ENCODE data around the gene GALNT2. TPM values are rescaled to one million over a fixed set of nuclear protein-coding genes. Genes with fewer than 3 reads are reported as not detected.

GALNT2 gene
- total and polyA plus RNA-seq, 2 of the 4 experiments (the other 2 are of a cell fraction), result 50.4 to 189 TPM

DNA sequence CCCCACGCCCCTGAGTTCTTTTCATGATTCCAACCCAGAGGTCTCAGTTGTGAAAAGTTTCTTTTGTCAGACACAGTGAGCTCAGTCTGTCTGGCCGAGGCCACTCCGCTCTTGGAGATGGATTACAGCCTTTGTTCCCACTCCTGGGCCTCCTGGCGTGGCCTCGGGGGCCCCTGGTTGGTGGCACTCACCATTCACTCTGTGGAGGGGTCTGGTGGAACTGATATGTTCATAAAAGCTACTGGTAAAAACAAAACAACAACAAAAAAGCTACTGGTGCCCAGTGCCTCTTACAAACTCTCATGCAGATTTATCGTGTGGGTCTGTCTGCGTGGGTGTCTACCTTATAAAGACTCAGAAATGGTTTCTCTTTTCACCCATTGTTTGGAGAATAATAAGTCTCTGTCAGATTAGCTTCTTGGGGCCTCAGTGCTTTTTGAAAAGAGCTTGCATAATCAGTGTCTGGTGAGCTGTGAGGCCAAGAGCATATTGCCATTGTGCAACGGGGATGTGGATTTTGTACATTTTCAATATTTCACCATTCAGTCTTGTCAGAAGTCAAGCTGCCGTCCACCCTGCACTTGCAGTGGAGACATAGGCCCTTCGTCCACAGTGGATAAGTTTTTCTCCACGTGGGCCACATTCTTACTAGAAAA, 86.7 kb downstream of the GALNT2 start:
- no peak overlapping the region for H3K14ac ChIP-seq (replicated peaks; ENCODE audit: low read depth, low read length)
- no peak overlapping the region for H4K91ac ChIP-seq (ENCODE audit: insufficient read depth, low read depth, low read length)
- no peak overlapping the region for H3K56ac ChIP-seq (ENCODE audit: extremely low read depth, insufficient read depth, low read length)
- H3K4me3 ChIP-seq (ENCODE audit: insufficient read depth, low read depth, low read length), result no peak overlapping the region
- 0 out of 2 replicates have a peak overlapping the region, but pooled peaks have one; percentile 7 for H3K4ac ChIP-seq (ENCODE audit: low read depth, low read length)
- WGBS, 2 experiments (ENCODE audit: extremely low coverage in 2 of 2, insufficient read length in 1 of 2), result no CpG with 5 or more reads among the region's 11 CpGs
- no peak overlapping the region for H2BK120ac ChIP-seq (ENCODE audit: low read depth, low read length)
- peak; percentile 61 for DNase-seq
- no peak overlapping the region for H2AFZ ChIP-seq (replicated peaks; ENCODE audit: low read length, poor library complexity)
- H3K4me1 ChIP-seq (ENCODE audit: control insufficient read depth, insufficient read depth, low read length), result peaks cover 13% of the 10 kb centered on the region
- 0 out of 2 replicates have a peak overlapping the region, but pooled peaks have one; percentile 32 for H3K23ac ChIP-seq (ENCODE audit: low read depth, low read length)
- TF ChIP-seq CEBPB (IDR thresholded peaks at IDR 0.05; ENCODE audit: low read depth, low read length) (peak; percentile 90), FOS (IDR thresholded peaks at IDR 0.05; ENCODE audit: low read depth, low read length) (no peak)
- H3K79me1 ChIP-seq (ENCODE audit: low read depth in 1 of 2, low read length in 2 of 2), result peaks cover 46 to 89% of the 10 kb centered on the region in 2 experiments
- H4K5ac ChIP-seq (ENCODE audit: low read depth, low read length), result no peak overlapping the region
- no TSS peak for BruUV-seq (replicated peaks)
- intact Hi-C loops (cut with micrococcal nuclease) (no loop called here), dilution Hi-C loops (cut with HindIII; ENCODE audit: low sequenced_read_pairs, unreplicated experiment) (no loop called here), in situ Hi-C loops (cut with MboI; ENCODE audit: low sequenced_read_pairs) (no loop called here)
- no peak overlapping the region for H2BK20ac ChIP-seq (ENCODE audit: low read depth, low read length)
- H3K4me2 ChIP-seq (ENCODE audit: low read depth, low read length), result no peak overlapping the region; the same call in 1 of the 2 replicates
- H4K8ac ChIP-seq (ENCODE audit: low read depth in 2 of 2, low read length in 2 of 2), result no peak overlapping the region
- CTCF ChIA-PET, result no interaction called here
- no peaks in the 10 kb centered on the region for H3K27me3 ChIP-seq (ENCODE audit: control insufficient read depth, insufficient read depth, low read length)
- H2BK15ac ChIP-seq (ENCODE audit: low read depth, low read length), result no peak overlapping the region
- no peak overlapping the region for H2AK5ac ChIP-seq (ENCODE audit: low read depth, low read length)
- no peak overlapping the region for H3K9ac ChIP-seq (ENCODE audit: low read depth, low read length)
- H3K36me3 ChIP-seq (ENCODE audit: control insufficient read depth, insufficient read depth, low read length), result no peaks in the 10 kb centered on the region
- no peaks in the 10 kb centered on the region for H3K9me3 ChIP-seq (ENCODE audit: control insufficient read depth, insufficient read depth, low read length)
- no peak overlapping the region for H3K27ac ChIP-seq (ENCODE audit: insufficient read depth, low read length)
- H4K20me1 ChIP-seq (ENCODE audit: insufficient read depth, low read length), result peaks cover 63% of the 10 kb centered on the region
- no peak; the same call in none of the 2 replicates for ATAC-seq (ENCODE audit: low read depth)
- POLR2A ChIA-PET (ENCODE audit: unreplicated experiment), result no interaction called here
- peaks cover 20% of the 10 kb centered on the region for H3K9me1 ChIP-seq (ENCODE audit: insufficient read depth, low read length)
- no peak overlapping the region for H2BK5ac ChIP-seq (ENCODE audit: low read depth, low read length, poor library complexity, severe bottlenecking)
- peak overlapping the region; percentile 30 for H2AK9ac ChIP-seq (replicated peaks; ENCODE audit: low read depth, low read length, poor library complexity)
- no peak overlapping the region for H3K18ac ChIP-seq (ENCODE audit: low read depth, low read length)

Measured in IMR-90 (cell line).